Measurements from ENCODE around the gene CPED1. TPM values are rescaled to one million over a fixed set of nuclear protein-coding genes. Genes with fewer than 3 reads are reported as not detected.

The CPED1 gene
- total RNA-seq, 1 donor from 2014 or later, result 3.9 TPM

GRCh38 chr7:120944826-120945562 lies 43.5 kb upstream of the CPED1 start:
- Mint-ChIP-seq H3K36me3 (ENCODE audit: unreplicated experiment) (no peaks in the 10 kb centered on the region), H3K27ac (ENCODE audit: unreplicated experiment) (no peak overlapping the region), H3K4me1 (ENCODE audit: unreplicated experiment) (peaks cover 6% of the 10 kb centered on the region), H3K9me3 (ENCODE audit: unreplicated experiment) (no peaks in the 10 kb centered on the region), H3K4me3 (ENCODE audit: unreplicated experiment) (no peak overlapping the region), H3K27me3 (ENCODE audit: unreplicated experiment) (peaks cover 31% of the 10 kb centered on the region)
- no peak for TF ChIP-seq CTCF (IDR thresholded peaks at IDR 0.05)
- no peak for DNase-seq (ENCODE audit: extremely low spot score, unreplicated experiment)

GRCh38 chr7:120947980-120948379 lies 40.5 kb upstream of the CPED1 start:
- Mint-ChIP-seq H3K27me3 (ENCODE audit: unreplicated experiment) (peaks cover 27% of the 10 kb centered on the region), H3K27ac (ENCODE audit: unreplicated experiment) (no peak overlapping the region), H3K4me3 (ENCODE audit: unreplicated experiment) (no peak overlapping the region), H3K9me3 (ENCODE audit: unreplicated experiment) (no peaks in the 10 kb centered on the region), H3K36me3 (ENCODE audit: unreplicated experiment) (no peaks in the 10 kb centered on the region), H3K4me1 (ENCODE audit: unreplicated experiment) (peaks cover 18% of the 10 kb centered on the region)
- no peak for TF ChIP-seq CTCF (IDR thresholded peaks at IDR 0.05)
- no peak for DNase-seq (ENCODE audit: extremely low spot score, unreplicated experiment)

- H3K9me3 Mint-ChIP-seq (ENCODE audit: unreplicated experiment), result no peaks in the 10 kb centered on the region
Measured at GRCh38 chr7:120949393-120949911, 39.1 kb upstream of the CPED1 start.

GRCh38 chr7:120949998-120950538 lies 38.4 kb upstream of the CPED1 start:
- H3K27me3 Mint-ChIP-seq (ENCODE audit: unreplicated experiment), result peaks cover 20% of the 10 kb centered on the region
- H3K4me1 Mint-ChIP-seq (ENCODE audit: unreplicated experiment), result peaks cover 18% of the 10 kb centered on the region
- H3K36me3 Mint-ChIP-seq (ENCODE audit: unreplicated experiment), result peaks cover 8% of the 10 kb centered on the region
- TF ChIP-seq CTCF (IDR thresholded peaks at IDR 0.05), result no peak
- DNase-seq (ENCODE audit: extremely low spot score, unreplicated experiment), result no peak
- H3K9me3 Mint-ChIP-seq (ENCODE audit: unreplicated experiment), result no peaks in the 10 kb centered on the region
- H3K4me3 Mint-ChIP-seq (ENCODE audit: unreplicated experiment), result peak overlapping the region; percentile 92
- H3K27ac Mint-ChIP-seq (ENCODE audit: unreplicated experiment), result peak overlapping the region; percentile 99

More at GRCh38 chr7:120949393-120949911, 39.1 kb upstream of the CPED1 start:
- H3K27ac Mint-ChIP-seq (ENCODE audit: unreplicated experiment), result no peak overlapping the region
- H3K27me3 Mint-ChIP-seq (ENCODE audit: unreplicated experiment), result peaks cover 24% of the 10 kb centered on the region
- peaks cover 18% of the 10 kb centered on the region for H3K4me1 Mint-ChIP-seq (ENCODE audit: unreplicated experiment)
- H3K4me3 Mint-ChIP-seq (ENCODE audit: unreplicated experiment), result peak overlapping the region; percentile 92
- no peak for DNase-seq (ENCODE audit: extremely low spot score, unreplicated experiment)
- TF ChIP-seq CTCF (IDR thresholded peaks at IDR 0.05), result no peak
- peaks cover 3% of the 10 kb centered on the region for H3K36me3 Mint-ChIP-seq (ENCODE audit: unreplicated experiment)

All from osteocyte (in vitro differentiated cells).